ENCODE measurements around the gene NACAD. TPM values are rescaled to one million over a fixed set of nuclear protein-coding genes. Genes with fewer than 3 reads are reported as not detected.
"Not testable (repeated sequence)": the region's sequence is repeated elsewhere in the genome, so short reads cannot be mapped to it uniquely, and the experiment has no call there.

Gene NACAD
- total RNA-seq, 1 experiment from 2014 or later: 3.2 TPM

DNA sequence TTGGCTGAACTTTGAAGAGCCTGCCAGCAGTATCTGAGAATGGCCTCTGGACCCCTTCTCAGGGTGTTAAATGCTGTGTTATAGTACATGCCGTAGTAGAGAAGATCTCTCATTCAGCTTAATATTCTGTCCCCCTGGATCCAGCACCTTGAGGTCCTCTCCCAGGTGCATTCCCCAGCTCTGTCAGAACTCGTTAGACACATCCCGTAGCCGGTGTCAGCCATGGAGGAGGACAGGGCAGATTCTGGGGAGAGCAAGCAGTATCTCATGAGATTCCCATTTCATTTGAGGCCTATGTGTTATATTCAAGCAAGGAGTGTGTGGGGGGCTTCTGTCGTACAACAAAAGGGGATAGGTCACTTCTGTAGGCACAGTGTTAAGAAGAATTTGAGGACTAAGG is 34.8 kb downstream of the NACAD start:
- no peak for DNase-seq (ENCODE audit: low read depth)

DNA sequence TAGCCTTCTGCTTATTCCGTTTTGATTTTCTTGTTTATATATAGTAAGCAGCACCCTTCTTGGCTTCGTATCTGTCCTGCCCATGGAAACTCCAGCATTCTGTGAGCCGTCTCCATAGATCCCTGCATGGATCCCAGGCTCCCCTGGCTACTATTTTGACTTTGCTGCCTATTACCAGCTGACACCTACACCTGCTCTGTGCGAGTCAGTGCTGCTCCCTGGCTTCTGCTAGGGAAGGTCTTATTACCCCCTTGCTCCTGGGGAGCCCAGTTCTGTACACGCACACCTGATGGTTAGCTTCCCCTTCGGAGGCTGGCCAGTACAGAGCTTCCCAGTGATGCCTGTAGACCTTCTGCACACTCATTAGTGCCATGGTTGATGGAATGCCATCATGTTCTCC is 35.4 kb downstream of the NACAD start:
- DNase-seq (ENCODE audit: low read depth): no peak

DNA sequence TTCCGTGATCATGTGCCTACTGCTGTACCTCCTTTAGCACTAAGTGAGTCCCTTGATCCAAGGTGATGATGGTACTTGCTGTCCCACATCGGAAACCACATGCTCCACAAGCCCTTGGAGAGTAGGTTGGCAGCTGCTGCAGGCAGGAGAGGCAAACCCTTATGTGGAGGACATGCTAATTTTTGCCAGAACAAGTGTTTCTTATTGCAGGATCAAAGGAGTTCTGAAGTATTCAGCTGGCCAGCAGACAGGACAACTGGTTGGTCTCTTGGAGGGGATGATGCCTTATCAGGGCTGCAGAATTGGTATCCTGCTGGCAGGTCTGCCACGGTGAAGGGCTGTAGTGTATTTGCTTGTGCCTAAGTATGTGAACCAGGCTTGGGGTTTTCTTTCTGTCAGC is 36.8 kb downstream of the NACAD start:
- DNase-seq (ENCODE audit: low read depth): no peak

- no peak for DNase-seq (ENCODE audit: low read depth)
Measured at GRCh38 chr7:45050198-45050597, 38.6 kb downstream of the NACAD start.

DNA sequence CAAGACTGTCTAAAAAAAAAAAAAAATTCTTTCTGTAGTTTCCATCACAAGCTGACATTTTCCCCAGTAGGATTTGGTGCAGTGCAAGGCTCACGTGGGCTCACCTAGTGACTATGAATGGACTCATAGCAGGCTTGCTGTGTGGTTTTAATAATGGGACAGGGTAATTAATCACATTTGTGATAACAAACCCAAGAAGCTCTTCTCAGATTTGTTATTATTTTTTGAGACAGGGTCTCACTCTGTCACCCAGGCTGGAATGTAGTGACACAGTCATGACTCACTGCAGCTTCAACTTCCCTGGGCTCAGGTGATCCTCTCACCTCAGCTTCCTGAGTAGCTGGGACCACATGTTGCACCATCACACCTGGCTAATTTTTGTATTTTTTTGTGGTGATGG is 40.0 kb downstream of the NACAD start:
- DNase-seq (ENCODE audit: low read depth): peak; percentile 66

DNA sequence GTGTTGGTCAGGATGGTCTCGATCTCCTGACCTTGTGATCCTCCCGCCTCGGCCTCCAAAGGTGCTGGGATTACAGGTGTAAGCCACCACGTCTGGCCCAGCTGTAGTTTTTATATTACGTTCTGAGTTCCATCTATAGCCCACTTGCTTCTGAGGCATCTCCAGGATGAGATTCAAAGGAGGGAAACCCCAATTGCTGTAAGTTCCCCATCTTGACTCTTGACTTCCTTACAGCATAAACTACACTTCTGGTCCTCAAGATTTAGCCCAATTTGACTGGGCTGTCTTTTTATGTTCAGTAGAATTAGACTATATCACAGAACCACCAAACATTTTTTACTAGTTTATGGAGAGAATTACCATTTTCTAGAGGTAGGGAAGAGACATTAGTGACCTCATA is 44.4 kb downstream of the NACAD start:
- no peak for DNase-seq (ENCODE audit: low read depth)

GRCh38 chr7:45039106-45039505 is 49.7 kb downstream of the NACAD start:
- DNase-seq (ENCODE audit: low read depth): no peak

DNA sequence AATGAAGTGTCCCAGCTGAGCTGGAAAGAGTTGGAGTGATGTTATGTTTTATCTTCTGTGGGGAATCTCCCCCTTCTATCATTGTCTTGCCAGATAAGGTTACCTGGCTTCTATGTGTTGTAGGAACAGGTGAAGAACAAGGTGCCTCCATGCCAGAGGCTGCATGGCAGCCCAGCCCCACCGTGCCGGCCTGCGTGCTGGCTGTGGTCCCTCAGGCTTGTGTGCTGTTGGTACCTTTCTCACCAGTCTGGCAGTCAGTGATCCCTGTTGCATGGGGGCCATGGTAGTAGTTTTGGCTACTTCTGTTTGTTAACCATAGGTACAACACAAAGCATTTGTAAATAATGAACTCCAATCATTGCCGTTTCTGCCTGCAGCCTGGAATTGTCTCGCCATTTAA is 50.9 kb downstream of the NACAD start:
- no peak for DNase-seq (ENCODE audit: low read depth)

- no peak for DNase-seq (ENCODE audit: low read depth)
Measured at GRCh38 chr7:45036796-45037195, 52.0 kb downstream of the NACAD start.

- no peak for DNase-seq (ENCODE audit: low read depth)
Measured at GRCh38 chr7:45036317-45036716, 52.5 kb downstream of the NACAD start.

GRCh38 chr7:45035893-45036292 is 52.9 kb downstream of the NACAD start:
- no peak for DNase-seq (ENCODE audit: low read depth)

DNA sequence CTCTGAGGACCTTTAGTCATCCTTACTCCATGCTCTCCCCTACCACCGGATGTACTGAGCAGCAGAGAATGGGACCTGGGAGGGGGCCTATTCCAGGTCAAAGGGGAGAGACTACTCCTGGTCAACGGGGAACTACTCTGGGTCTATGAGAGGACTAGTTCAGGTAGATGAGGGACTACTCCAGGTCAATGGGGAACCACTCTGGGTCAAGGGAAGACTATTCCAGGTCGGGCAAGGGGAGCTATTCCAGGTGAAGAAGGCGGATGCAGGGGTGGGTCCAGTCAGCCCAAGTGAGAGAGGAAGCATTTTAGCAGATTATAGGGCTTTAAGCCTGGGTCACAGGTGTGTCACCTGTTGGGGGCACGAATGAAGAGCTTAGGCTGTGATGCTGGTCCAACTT is 53.4 kb downstream of the NACAD start:
- DNase-seq (ENCODE audit: low read depth): no peak

DNA sequence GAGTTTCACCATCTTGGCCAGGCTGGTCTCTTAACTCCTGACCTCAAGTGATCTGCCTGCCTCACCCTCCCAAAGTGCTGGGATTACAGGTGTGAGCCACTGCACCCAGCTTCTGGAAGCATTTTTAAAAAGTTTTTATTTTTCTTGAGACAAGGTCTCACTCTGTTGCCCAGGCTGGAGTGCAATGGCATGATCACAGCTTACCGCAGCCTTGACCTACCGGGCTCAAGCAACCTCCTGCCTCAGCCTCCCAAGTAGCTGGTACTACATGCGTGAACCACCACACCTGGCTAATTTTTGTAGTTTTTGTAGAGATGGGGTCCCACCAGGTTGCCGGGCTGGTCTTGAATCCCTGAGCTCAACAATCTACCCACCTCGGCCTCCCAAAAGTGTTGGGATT is 54.1 kb downstream of the NACAD start:
- DNase-seq (ENCODE audit: low read depth): not testable (repeated sequence)

GRCh38 chr7:45033931-45034290 is 54.9 kb downstream of the NACAD start:
- no peak for DNase-seq (ENCODE audit: low read depth)

DNA sequence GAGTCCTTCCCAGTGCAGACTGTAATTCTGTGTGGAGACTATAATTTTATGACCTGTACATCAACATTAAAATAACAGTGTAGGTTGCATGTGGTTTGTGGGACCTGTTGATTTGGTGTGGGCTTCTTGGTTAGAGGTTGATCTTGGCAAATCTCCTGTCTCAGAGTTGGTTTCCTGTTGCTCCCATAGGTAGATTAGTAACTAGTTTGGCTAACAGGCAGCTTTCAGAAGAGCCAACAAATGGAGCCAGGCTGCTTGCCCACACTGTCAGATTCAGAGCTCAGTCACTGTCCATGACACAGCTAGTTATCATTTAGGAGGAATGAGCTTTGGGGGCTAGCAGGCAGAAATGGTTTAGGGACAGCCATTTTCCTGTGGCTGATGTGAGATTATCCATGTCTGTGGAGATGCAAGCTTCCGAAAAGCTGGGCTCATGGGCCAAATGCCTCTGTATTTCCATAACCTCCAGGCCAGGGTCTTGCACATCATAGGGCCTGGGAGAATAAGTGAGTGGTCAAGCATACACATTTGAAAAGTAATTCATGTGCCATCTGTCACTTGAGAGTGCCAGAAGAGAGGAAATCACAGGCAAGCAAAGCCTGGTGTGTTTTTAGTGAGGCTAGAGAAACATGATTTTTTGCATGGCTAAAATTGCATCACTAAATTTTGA is 55.4 kb downstream of the NACAD start:
- DNase-seq (ENCODE audit: low read depth): peak; percentile 51

- DNase-seq (ENCODE audit: low read depth): no peak
Measured at GRCh38 chr7:45032421-45032820, 56.3 kb downstream of the NACAD start.

DNA sequence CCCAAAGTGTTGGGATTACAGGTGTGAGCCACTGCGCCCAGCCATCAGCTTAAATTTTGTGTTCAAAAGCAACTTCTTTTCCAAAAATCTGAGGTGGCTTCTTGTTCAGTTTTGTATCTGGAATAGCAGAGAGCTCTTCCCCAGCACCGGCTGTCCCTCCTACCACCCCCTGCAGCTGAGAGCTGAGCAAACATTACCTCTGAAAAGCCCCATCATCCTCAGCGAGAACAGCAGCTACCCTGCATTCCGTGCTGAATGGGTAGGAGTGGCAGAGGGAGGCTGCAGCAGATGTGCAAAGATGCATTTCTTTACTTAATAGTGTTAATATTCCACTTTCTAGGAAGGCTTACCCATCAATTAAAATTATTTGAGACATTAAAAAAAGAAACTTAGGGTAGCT is 56.9 kb downstream of the NACAD start:
- no peak for DNase-seq (ENCODE audit: low read depth)

Other genes with a start within 250 kb of the NACAD start
- gene H2AZ2, start 240.9 kb downstream of the NACAD start, total RNA-seq (2014; rRNA removed; shearing (Covaris generic)): 502 and 524 TPM in 2 replicates
- 16.4 and 30.5 TPM in 2 replicates for gene PURB, start 203.4 kb downstream of the NACAD start, total RNA-seq (2014; rRNA removed; shearing (Covaris generic))
- gene MYO1G, start 110.0 kb downstream of the NACAD start, total RNA-seq (2014; rRNA removed; shearing (Covaris generic)): not detected in 2 replicates
- 44.4 and 71.1 TPM in 2 replicates for gene CCM2, start 88.8 kb downstream of the NACAD start, total RNA-seq (2014; rRNA removed; shearing (Covaris generic))
- 55.3 and 66.6 TPM in 2 replicates for gene TBRG4, start 22.7 kb upstream of the NACAD start, total RNA-seq (2014; rRNA removed; shearing (Covaris generic))
- gene RAMP3, start 68.8 kb upstream of the NACAD start, total RNA-seq (2014; rRNA removed; shearing (Covaris generic)): 0.66 and 1.7 TPM in 2 replicates